Prostate gland (tissue), 2 donors: ENCODE results near the gene LARGE1.

Experiments
- POLR2AphosphoS5 ChIP-seq: sonication (generic); formaldehyde crosslinking; IDR thresholded peaks from one replicate; pipeline ENCODE4 v1.6.1; 2017; ENCODE audit warnings: antibody characterized with exemption
- TF ChIP-seq, protein P1 (sequence below), 4 experiments: fragments of 200-600 bp in 2 of 4; fragments of 450-650 bp in 2 of 4; sonication (generic) in 2 of 4; IDR thresholded peaks; 1 replicate in 3 of 4; 2 replicates in 1 of 4; pipeline ENCODE4 v1.5.1; 2016 to 2019; ENCODE audit warnings: antibody characterized with exemption in 4 of 4, mild to moderate bottlenecking in 2 of 4, moderate library complexity in 2 of 4

GRCh38 chr22:33831207-33831606 is 89.1 kb downstream of the LARGE1 start:
- TF ChIP-seq, protein P1, sequence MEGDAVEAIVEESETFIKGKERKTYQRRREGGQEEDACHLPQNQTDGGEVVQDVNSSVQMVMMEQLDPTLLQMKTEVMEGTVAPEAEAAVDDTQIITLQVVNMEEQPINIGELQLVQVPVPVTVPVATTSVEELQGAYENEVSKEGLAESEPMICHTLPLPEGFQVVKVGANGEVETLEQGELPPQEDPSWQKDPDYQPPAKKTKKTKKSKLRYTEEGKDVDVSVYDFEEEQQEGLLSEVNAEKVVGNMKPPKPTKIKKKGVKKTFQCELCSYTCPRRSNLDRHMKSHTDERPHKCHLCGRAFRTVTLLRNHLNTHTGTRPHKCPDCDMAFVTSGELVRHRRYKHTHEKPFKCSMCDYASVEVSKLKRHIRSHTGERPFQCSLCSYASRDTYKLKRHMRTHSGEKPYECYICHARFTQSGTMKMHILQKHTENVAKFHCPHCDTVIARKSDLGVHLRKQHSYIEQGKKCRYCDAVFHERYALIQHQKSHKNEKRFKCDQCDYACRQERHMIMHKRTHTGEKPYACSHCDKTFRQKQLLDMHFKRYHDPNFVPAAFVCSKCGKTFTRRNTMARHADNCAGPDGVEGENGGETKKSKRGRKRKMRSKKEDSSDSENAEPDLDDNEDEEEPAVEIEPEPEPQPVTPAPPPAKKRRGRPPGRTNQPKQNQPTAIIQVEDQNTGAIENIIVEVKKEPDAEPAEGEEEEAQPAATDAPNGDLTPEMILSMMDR (IDR thresholded peaks at IDR 0.05), result no peak
- TF ChIP-seq POLR2AphosphoS5, result no peak
